ENCODE measurements around the gene JADE1. TPM values are rescaled to one million over a fixed set of nuclear protein-coding genes. Genes with fewer than 3 reads are reported as not detected.

The JADE1 gene
- total and polyA plus RNA-seq, 2 experiments from 2014 or later = 84.2 to 158 TPM

DNA sequence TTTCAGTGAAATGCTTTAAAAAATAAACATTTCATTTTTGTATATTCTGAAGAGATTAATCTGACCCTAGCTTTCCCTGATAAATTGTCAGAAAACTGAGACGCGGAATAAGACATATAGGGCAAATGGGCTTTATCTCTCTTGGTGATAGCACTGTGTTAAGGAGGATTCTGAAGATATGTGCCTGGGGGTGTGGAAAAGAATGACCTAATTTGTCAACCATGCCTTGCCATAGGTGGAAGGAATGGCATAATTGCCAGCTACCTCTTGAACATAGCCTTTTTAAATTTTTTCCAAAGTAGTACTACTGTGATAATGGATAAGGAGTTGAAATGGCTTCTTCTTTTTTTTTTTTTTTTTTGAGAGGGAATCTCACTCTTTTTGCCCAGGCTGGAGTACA, 11.7 kb downstream of the JADE1 start:
- TF ChIP-seq, protein P1, sequence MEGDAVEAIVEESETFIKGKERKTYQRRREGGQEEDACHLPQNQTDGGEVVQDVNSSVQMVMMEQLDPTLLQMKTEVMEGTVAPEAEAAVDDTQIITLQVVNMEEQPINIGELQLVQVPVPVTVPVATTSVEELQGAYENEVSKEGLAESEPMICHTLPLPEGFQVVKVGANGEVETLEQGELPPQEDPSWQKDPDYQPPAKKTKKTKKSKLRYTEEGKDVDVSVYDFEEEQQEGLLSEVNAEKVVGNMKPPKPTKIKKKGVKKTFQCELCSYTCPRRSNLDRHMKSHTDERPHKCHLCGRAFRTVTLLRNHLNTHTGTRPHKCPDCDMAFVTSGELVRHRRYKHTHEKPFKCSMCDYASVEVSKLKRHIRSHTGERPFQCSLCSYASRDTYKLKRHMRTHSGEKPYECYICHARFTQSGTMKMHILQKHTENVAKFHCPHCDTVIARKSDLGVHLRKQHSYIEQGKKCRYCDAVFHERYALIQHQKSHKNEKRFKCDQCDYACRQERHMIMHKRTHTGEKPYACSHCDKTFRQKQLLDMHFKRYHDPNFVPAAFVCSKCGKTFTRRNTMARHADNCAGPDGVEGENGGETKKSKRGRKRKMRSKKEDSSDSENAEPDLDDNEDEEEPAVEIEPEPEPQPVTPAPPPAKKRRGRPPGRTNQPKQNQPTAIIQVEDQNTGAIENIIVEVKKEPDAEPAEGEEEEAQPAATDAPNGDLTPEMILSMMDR (conservative IDR thresholded peaks at IDR 0.05; ENCODE audit: low read depth in 2 of 2) = no peak
- TF ChIP-seq, protein P2, sequence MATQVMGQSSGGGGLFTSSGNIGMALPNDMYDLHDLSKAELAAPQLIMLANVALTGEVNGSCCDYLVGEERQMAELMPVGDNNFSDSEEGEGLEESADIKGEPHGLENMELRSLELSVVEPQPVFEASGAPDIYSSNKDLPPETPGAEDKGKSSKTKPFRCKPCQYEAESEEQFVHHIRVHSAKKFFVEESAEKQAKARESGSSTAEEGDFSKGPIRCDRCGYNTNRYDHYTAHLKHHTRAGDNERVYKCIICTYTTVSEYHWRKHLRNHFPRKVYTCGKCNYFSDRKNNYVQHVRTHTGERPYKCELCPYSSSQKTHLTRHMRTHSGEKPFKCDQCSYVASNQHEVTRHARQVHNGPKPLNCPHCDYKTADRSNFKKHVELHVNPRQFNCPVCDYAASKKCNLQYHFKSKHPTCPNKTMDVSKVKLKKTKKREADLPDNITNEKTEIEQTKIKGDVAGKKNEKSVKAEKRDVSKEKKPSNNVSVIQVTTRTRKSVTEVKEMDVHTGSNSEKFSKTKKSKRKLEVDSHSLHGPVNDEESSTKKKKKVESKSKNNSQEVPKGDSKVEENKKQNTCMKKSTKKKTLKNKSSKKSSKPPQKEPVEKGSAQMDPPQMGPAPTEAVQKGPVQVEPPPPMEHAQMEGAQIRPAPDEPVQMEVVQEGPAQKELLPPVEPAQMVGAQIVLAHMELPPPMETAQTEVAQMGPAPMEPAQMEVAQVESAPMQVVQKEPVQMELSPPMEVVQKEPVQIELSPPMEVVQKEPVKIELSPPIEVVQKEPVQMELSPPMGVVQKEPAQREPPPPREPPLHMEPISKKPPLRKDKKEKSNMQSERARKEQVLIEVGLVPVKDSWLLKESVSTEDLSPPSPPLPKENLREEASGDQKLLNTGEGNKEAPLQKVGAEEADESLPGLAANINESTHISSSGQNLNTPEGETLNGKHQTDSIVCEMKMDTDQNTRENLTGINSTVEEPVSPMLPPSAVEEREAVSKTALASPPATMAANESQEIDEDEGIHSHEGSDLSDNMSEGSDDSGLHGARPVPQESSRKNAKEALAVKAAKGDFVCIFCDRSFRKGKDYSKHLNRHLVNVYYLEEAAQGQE (IDR thresholded peaks at IDR 0.05; ENCODE audit: unreplicated experiment) = no peak
- peaks cover 19% of the 10 kb centered on the region for H3K27me3 Mint-ChIP-seq (ENCODE audit: insufficient read depth, low read depth, poor library complexity)
- peaks cover 84% of the 10 kb centered on the region for H3K4me1 Mint-ChIP-seq
- H3K4me2 ChIP-seq = peak overlapping the region; percentile 34
- H3K4me1 ChIP-seq (ENCODE audit: insufficient read depth) = peaks cover 98% of the 10 kb centered on the region
- peaks cover 62% of the 10 kb centered on the region for H3K36me3 Mint-ChIP-seq (ENCODE audit: low read depth)
- H3K9me2 ChIP-seq (ENCODE audit: insufficient read depth) = no peaks in the 10 kb centered on the region
- H3K27ac ChIP-seq (ENCODE audit: low read depth) = no peak overlapping the region
- H4K20me1 ChIP-seq (replicated peaks; ENCODE audit: insufficient read depth) = peaks cover 95% of the 10 kb centered on the region
- H3K9me3 Mint-ChIP-seq = no peaks in the 10 kb centered on the region
- H3K27ac Mint-ChIP-seq = 0 out of 2 replicates have a peak overlapping the region, but pooled peaks have one; percentile 44
- H3F3A ChIP-seq (replicated peaks; ENCODE audit: low read depth) = peaks cover 4% of the 10 kb centered on the region; the same call in 1 of the 2 replicates
- H3K4me3 ChIP-seq = 0 out of 2 replicates have a peak overlapping the region, but pooled peaks have one; percentile 22
- no peak overlapping the region; the same call in 2 of the 3 replicates for H3K4me3 Mint-ChIP-seq
- H3K36me3 ChIP-seq (ENCODE audit: insufficient read depth) = peaks cover 26% of the 10 kb centered on the region; the same call in 1 of the 2 replicates
- no peak for ATAC-seq
- no peak overlapping the region for H2AFZ ChIP-seq
- no peaks in the 10 kb centered on the region for H3K27me3 ChIP-seq (ENCODE audit: insufficient read depth)
- H3K79me2 ChIP-seq (replicated peaks; ENCODE audit: insufficient read depth) = peaks cover 100% of the 10 kb centered on the region
- DNase-seq (ENCODE audit: low spot score) = no peak

DNA sequence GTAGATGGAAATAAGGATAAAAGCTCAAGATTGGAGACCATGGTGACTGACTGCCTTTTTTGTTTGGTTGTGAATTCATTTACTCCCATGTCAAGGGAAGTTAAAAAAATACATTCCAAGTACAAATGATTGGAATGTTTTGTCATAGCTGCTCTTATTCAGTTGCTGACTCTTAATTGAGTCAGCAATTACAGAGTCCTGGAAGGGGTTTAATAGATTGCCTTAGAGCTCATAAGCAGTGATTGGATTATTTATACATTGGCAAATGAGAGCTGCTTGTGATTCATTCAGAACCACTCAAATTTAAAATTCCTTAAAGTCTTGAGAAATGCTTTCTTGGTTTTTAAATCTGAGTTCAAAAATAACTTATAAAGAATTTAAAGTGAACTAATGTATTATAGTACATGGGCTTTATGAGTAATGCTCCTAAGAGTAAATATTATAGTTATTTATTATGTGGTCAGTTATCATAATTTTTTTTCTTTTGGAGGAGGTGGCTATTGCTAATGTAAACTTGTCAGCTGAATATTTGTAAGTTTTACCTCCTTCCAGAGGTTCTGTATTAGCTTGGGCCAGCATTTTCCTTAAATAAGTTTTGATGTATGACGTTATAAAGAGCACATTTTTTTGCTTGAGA, 13.6 kb downstream of the JADE1 start:
- TF ChIP-seq CREB1 (CRISPR knock-in tag; IDR thresholded peaks at IDR 0.05; ENCODE audit: low read depth) (no peak), NANOG (IDR thresholded peaks at IDR 0.05; ENCODE audit: borderline replicate concordance) (no peak), ZNF331 (CRISPR knock-in tag; IDR thresholded peaks at IDR 0.05; ENCODE audit: low read depth) (no peak), EZH2phosphoT487 (IDR thresholded peaks at IDR 0.05; ENCODE audit: unreplicated experiment) (no peak)
- TF ChIP-seq, protein P1 (conservative IDR thresholded peaks at IDR 0.05; ENCODE audit: low read depth in 2 of 2) = no peak
- H3K4me1 Mint-ChIP-seq = peaks cover 86% of the 10 kb centered on the region
- peaks cover 95% of the 10 kb centered on the region for H4K20me1 ChIP-seq (replicated peaks; ENCODE audit: insufficient read depth)

More for the DNA sequence above, 13.6 kb downstream of the JADE1 start:
- peaks cover 100% of the 10 kb centered on the region for H3K79me2 ChIP-seq (replicated peaks; ENCODE audit: insufficient read depth)
- H3F3A ChIP-seq (replicated peaks; ENCODE audit: low read depth) = no peaks in the 10 kb centered on the region; the same call in 1 of the 2 replicates
- DNase-seq (ENCODE audit: low spot score) = no peak
- Mint-ChIP-seq H3K27me3 (ENCODE audit: insufficient read depth, low read depth, poor library complexity) (peaks cover 24% of the 10 kb centered on the region), H3K4me3 (no peak overlapping the region), H3K36me3 (ENCODE audit: low read depth) (peaks cover 56% of the 10 kb centered on the region), H3K9me3 (no peaks in the 10 kb centered on the region), H3K27ac (no peak overlapping the region)
- H3K9me2 ChIP-seq (ENCODE audit: insufficient read depth) = no peaks in the 10 kb centered on the region
- peak overlapping the region; percentile 41 for H3K4me2 ChIP-seq
- no peak for ATAC-seq
- peaks cover 12% of the 10 kb centered on the region; the same call in 1 of the 2 replicates for H3K36me3 ChIP-seq (ENCODE audit: insufficient read depth)
- H3K27ac ChIP-seq (ENCODE audit: low read depth) = peak overlapping the region; percentile 24; the same call in 1 of the 2 replicates
- H3K27me3 ChIP-seq (ENCODE audit: insufficient read depth) = no peaks in the 10 kb centered on the region
- peaks cover 100% of the 10 kb centered on the region for H3K4me1 ChIP-seq (ENCODE audit: insufficient read depth)
- no peak overlapping the region for H3K4me3 ChIP-seq
- no peak overlapping the region for H2AFZ ChIP-seq

All from GM23338 (cell line).